SK-N-MC (cell line): ENCODE results near the gene CD8B.
"Not testable (repeated sequence)": the region's sequence is repeated elsewhere in the genome, so short reads cannot be mapped to it uniquely, and the experiment has no call there.

Experiments
- DNase-seq: peaks from one replicate; pipeline ENCODE4 v3.0.0-alpha.2; 2011; ENCODE audit warnings: low read depth, low spot score
- H3K27ac ChIP-seq: fragments of 200-600 bp; sonication (generic); 2 replicates; pipeline ENCODE4 v1.5.1; 2016; ENCODE audit warnings: mixed run types
- H3K36me3 ChIP-seq: fragments of 200-600 bp; sonication (generic); 2 replicates; pipeline ENCODE4 v1.6.1; 2017; ENCODE audit warnings: antibody characterized with exemption, low read length, mixed read lengths; ENCODE audit not compliant: insufficient read depth
- H3K4me3 ChIP-seq: fragments of 200-600 bp; sonication (generic); 2 replicates; pipeline ENCODE4 v1.5.1; 2016
- H3K9ac ChIP-seq: fragments of 200-600 bp; sonication (generic); 2 replicates; pipeline ENCODE4 v1.8.0; 2017; ENCODE audit warnings: mixed run types, mixed read lengths; ENCODE audit not compliant: insufficient read length
- H3K9me3 ChIP-seq: fragments of 200-600 bp; sonication (generic); 2 replicates; pipeline ENCODE4 v1.6.1; 2017; ENCODE audit warnings: low read depth, mild to moderate bottlenecking, antibody characterized with exemption, low read length, moderate library complexity, mixed read lengths

The CD8B gene

DNA sequence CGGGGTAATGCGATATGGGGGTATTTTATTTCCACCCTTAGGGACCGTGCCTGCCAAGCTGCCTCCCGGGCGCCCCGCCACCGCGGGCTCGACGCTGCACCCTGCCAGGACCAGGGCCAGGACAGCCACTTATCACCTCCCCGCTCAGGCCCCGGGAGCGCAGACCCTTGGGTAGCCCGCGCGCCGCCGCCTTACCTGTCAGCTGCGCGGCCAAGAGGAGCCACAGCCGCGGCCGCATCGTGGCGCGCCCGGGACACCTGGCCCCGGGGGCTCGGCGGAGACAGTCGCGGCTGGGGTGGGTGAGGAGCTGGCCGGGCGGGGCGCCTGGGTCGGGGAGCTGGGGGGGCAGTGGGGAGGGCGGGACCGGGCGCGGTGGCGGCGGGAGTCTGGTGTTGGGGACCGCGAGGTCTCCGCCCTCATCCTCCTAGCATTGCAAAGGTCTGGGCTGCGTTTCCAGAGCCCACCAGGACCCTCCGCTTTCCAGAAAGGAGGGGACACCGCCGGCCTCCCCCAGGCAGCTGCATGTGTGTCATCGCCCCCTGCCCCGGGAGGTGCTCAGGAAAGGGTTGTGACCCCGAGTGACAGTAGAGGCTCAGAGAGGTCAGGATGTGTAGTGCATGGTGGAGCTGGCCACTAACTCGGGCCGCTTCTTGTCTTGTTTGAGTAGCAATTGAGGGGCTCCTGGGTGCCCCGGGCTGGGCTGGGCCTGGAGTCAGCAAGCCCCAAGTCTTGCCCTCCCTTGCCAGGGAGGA, at the start of gene CD8B:
TSS of gene CD8B (minus strand) at position 259 of the 752 bp plus-strand sequence. CDS start at position 238, 21 bp downstream.
- H3K36me3 ChIP-seq, H3K27ac ChIP-seq, H3K4me3 ChIP-seq, H3K9ac ChIP-seq, DNase-seq, H3K9me3 ChIP-seq: not testable (repeated sequence)

DNA sequence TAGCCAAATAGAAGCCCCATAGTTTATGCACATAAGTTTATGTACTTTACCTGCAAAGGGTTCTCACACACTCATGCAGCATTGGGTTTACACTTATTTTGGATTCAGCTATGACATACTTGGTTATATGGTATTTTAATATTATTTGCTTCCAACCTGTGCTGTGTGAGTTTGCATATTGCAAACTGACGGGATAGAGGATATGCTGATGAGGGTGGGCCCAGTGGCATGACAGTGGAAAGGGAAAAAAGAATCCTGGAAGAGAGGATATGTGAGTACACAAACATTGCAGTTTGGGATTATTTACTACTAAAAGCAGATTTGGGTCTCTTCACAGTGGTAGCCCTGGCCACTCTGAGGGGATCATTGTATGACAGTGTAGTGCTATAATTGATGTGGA, 44.2 kb upstream of the CD8B start:
- not testable (repeated sequence) for DNase-seq, H3K36me3 ChIP-seq, H3K4me3 ChIP-seq, H3K9me3 ChIP-seq, H3K27ac ChIP-seq, H3K9ac ChIP-seq

DNA sequence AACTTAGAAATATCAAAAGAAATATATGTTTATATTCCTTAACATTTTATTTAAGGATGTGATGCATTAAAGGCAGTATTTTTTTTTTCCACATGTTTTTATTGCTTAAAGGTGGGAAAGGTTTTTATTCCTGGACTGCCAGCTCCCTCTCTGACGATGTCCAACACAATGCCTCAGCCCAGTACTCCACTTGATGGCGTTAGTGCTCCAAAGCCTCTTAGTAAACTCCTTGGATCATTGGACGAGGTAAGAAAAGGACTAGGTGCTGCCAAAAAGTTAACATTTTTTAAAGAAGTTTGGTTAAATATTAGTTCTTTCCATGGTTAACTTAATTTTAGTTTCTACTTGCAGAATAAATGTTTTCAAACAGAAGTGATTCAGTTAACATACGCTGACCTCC, 39.0 kb upstream of the CD8B start:
- H3K9ac ChIP-seq, DNase-seq, H3K4me3 ChIP-seq, H3K36me3 ChIP-seq, H3K27ac ChIP-seq, H3K9me3 ChIP-seq: not testable (repeated sequence)

DNA sequence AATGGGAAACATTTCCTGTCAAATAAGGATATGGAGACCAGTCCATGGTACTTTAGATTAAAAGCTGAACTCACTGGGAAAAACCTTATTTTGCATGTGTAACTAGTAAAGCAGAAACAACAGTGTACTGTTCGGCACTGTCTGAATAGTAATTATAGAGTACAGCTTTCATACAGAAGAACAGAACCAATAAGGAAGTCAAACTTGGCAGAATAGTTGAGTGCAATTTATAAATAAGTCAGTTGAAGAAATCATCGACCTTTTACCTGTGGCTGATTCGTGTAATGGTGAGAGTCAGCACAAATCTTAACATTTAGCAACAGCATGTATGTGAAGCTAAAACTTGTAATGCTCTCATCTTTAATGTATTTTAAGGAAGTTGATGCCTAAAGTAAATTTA, 24.3 kb upstream of the CD8B start:
- not testable (repeated sequence) for H3K4me3 ChIP-seq, H3K27ac ChIP-seq, H3K36me3 ChIP-seq, H3K9me3 ChIP-seq, DNase-seq, H3K9ac ChIP-seq

DNA sequence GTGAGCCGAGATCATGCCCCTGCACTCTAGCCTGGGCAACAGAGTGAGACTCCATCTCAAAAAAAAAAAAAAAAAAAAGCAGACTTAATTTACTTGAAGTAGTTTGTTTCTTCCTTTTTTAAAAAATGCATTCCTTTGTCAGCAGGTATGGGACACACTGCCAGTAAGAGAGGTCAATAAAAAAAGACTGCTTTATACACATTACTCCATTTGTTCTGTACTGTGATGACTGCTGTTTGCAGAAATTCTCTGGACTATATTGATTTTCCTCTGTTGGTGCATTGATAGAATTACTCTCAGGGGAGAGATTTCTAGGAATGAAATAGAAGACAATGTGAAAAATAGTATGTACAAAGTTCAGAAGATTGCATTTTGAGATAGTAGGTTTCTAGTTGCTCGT, 21.2 kb upstream of the CD8B start:
- not testable (repeated sequence) for H3K9ac ChIP-seq, H3K9me3 ChIP-seq, H3K36me3 ChIP-seq, DNase-seq, H3K4me3 ChIP-seq, H3K27ac ChIP-seq

DNA sequence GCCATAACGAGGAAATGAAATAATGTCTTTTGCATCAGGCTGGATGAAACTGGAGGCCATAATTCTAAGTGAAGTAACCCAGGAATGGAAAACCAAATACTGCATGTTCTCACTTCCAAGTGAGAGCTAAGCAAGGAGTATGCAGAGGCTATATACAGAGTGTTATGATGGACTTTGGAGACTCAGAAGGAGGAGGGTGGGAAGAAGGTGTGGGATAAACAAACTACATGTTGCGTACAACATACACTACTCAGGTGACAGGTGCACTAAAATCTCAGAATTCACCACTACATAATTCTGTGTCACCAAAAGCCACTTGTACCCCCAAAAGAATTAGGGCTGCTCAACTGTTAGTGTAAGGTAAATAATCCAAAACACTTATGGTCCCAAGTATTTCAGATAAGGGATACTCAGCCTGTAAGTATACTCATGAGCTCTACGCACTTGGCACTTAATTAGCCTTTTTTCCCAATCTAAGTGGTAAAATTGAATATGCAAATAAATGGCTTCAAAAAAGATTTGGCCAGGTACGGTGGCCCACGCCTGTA, 20.5 kb upstream of the CD8B start:
- H3K4me3 ChIP-seq, DNase-seq, H3K9ac ChIP-seq, H3K9me3 ChIP-seq, H3K27ac ChIP-seq, H3K36me3 ChIP-seq: not testable (repeated sequence)

DNA sequence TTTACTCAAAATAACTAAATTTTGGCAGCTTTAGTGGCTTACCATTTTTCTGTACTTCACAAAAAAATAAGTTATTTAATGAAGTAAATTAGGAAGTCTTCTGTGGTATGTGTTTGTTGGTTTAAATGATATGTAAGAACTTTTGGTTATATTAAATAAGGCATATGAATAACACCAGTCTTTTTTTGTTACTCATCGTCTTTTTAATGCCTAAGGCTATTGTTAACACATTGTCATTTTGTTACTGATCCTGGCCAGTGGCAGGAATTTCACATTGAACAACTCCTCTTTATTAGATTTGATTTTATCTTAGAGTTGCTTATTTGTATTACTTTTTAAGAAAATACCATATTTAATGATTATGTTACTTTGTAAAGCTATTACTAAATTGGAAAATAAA, 17.3 kb upstream of the CD8B start:
- H3K4me3 ChIP-seq, H3K9ac ChIP-seq, H3K27ac ChIP-seq, DNase-seq, H3K36me3 ChIP-seq, H3K9me3 ChIP-seq: not testable (repeated sequence)

DNA sequence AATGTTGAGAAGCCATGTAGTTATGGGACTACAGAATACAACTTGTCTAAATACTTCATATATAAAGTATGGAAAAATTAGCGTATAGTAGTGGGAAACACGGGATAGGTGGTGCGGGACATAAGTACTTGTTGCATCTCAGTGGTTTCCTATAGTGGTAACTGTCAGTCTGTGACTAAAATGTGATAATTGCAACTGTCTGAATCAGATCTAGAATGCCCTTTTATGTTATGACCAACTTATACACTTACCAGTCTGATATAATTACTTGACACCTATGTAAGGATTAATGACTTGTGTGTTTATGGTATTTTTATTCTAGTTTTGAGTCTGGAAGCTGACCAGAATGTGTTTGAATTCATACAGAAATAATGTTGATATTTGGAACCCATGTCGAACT, 9.3 kb upstream of the CD8B start:
- not testable (repeated sequence) for H3K4me3 ChIP-seq, DNase-seq, H3K9me3 ChIP-seq, H3K9ac ChIP-seq, H3K36me3 ChIP-seq, H3K27ac ChIP-seq

DNA sequence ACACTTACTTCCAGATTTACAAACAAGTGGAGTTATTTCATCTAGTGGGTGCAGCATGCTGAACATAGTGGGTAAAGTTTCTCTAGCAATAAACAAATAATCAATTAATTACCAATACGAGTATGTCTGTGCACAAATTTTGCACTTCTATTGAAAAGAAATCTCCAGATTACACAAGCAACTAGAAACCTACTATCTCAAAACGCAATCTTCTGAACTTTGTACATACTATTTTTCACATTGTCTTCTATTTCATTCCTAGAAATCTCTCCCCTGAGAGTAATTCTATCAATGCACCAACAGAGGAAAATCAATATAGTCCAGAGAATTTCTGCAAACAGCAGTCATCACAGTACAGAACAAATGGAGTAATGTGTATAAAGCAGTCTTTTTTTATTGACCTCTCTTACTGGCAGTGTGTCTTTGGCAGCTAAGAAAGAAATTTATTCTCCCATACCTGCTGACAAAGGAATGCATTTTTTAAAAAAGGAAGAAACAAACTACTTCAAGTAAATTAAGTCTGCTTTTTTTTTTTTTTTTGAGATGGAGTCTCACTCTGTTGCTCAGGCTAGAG, 7.3 kb upstream of the CD8B start:
- H3K36me3 ChIP-seq, H3K4me3 ChIP-seq, H3K9ac ChIP-seq, DNase-seq, H3K9me3 ChIP-seq, H3K27ac ChIP-seq: not testable (repeated sequence)

DNA sequence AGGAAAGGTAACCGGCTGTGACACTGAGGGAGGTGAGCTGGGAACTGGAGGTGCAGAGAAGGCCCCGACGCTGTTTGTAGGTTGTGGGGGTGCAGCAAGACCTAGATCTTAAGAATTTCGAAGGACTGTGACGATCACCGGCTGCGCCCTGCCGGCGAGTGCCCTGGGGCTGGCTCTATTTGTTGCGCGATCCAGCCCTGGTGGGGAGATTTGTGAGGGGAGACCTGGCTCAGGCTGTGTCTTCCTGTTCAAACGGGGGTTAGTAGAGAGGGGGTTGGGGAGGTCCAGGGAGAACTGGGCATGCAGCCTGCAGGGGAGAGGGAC, 656 bp upstream of the CD8B start:
- DNase-seq, H3K27ac ChIP-seq, H3K36me3 ChIP-seq, H3K4me3 ChIP-seq, H3K9me3 ChIP-seq, H3K9ac ChIP-seq: not testable (repeated sequence)

DNA sequence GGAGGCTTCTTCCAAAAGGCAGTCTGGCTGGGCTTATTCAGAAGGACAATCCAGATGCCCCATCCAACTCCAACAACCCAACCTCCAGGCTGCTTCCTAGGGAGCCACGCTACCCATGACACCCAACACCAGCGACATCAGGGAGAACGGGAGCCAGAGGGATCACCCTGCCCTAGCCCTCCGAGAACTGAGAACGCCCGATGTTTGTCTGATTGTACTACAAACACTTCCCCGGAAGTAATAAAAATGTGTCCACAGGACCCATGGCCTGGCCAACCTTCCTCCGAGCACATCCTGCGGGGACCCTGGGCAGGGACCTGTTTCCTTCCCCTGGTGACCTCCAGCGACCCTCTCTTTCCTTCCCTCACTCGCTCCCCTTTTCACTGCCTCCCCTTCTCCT, 511 bp downstream of the CD8B start:
- not testable (repeated sequence) for DNase-seq, H3K9me3 ChIP-seq, H3K27ac ChIP-seq, H3K9ac ChIP-seq, H3K36me3 ChIP-seq, H3K4me3 ChIP-seq

DNA sequence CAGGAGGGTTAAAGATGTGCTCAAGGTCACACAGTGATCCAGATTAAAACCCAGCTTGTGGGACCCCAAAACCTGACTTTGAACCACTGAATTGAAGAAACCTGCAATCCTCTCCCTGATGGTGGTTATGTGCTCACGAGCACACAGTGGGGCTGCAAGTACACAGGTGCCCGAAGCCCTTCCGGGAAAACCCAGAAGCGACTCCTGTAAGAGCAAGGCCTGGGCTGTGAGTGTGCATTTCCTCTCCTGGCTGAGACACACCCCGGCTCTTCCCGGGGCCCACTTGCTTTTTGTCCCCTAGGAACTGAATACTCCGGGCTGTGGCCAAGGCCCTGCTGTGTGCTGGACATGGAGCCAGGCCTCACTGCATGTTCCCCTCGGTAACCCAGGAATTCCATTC, 1.1 kb downstream of the CD8B start:
- not testable (repeated sequence) for H3K36me3 ChIP-seq, H3K9me3 ChIP-seq, H3K9ac ChIP-seq, H3K4me3 ChIP-seq, DNase-seq, H3K27ac ChIP-seq

DNA sequence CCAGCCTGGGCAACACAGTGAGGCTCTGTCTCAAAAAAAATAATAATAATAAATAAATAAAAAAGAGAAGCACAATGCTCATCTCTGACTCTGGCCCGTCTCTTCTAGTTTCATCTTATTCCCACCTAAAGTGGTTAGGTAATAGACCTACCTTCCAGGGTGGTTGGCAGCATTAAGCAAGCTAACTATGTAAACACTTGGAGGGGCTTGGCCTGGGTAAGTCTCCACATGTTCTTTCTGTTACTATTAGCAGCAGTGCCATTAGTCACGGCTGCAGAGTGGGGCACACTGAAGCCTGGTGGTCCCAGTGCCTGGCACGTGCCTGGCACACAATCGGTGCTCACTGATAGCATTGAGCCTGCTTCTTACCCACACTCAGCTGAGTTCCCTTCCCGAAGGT, 4.0 kb downstream of the CD8B start:
- not testable (repeated sequence) for H3K36me3 ChIP-seq, DNase-seq, H3K9ac ChIP-seq, H3K27ac ChIP-seq, H3K9me3 ChIP-seq, H3K4me3 ChIP-seq

DNA sequence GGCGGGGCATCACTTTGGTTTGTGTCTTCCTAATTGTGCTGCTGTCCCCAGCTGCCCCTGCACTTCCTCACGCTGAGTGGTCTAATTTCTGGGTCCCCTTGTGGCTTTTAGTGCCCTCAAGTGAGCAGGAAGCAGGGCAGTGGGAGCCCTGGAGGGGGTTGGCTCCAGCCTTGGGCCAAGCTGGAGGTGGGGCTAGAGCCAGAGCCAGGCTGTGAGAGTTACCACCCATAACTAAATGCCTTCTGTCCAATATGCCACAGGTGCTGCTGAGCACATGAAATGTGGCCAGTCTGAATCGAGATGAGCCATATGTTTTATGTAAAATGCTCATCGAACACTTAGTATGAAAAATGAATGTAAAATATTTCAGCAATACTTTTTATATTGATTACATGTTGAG, 5.2 kb downstream of the CD8B start:
- not testable (repeated sequence) for H3K9me3 ChIP-seq, H3K4me3 ChIP-seq, H3K36me3 ChIP-seq, H3K27ac ChIP-seq, DNase-seq, H3K9ac ChIP-seq

DNA sequence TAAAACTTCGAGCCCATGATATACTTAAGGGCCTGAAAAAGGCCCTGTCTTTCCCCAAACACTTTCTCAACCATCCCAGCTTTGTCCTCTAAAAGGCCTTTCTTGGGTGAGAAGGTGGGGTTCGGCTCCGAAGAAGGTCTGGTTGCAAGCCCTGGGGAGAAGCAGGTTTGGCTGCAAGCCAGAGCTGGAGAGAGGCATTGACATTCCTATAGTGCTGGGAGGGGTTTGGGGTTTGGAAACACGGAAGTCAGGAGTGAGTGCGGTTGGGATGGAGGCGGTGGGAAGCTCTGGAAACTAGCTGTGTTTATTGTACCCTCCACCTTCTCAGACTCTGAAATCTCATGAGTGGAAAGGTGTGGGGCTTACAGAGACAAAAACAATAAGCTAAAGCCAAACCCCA, 5.7 kb downstream of the CD8B start:
- H3K27ac ChIP-seq, H3K36me3 ChIP-seq, H3K9ac ChIP-seq, H3K4me3 ChIP-seq, H3K9me3 ChIP-seq: not testable (repeated sequence)
- peak; percentile 18 for DNase-seq
